ENCODE data around the gene VRK1.

Gene VRK1

GRCh38 chr14:96928779-96929380 is 131.7 kb downstream of the VRK1 start:
- Histone ChIP-seq H3K9me3 (replicated peaks; ENCODE audit: low read length) (no peaks in the 10 kb centered on the region), H3K4me3 (ENCODE audit: low read length) (no peak overlapping the region), H3K27me3 (ENCODE audit: control insufficient read depth, insufficient read depth, low read length) (no peaks in the 10 kb centered on the region), H3K4me1 (ENCODE audit: control insufficient read depth, insufficient read depth, low read length) (no peaks in the 10 kb centered on the region), H3K36me3 (ENCODE audit: insufficient read depth, low read length) (no peaks in the 10 kb centered on the region), H3K4me2 (ENCODE audit: low read length) (no peak overlapping the region), H3K9ac (ENCODE audit: low read depth, low read length) (no peak overlapping the region)

- Histone ChIP-seq H3K27me3 (ENCODE audit: control insufficient read depth, insufficient read depth, low read length) (no peaks in the 10 kb centered on the region), H3K4me2 (ENCODE audit: low read length) (no peak overlapping the region), H3K36me3 (ENCODE audit: insufficient read depth, low read length) (no peaks in the 10 kb centered on the region), H3K4me3 (ENCODE audit: low read length) (no peak overlapping the region), H3K9ac (ENCODE audit: low read depth, low read length) (no peak overlapping the region), H3K4me1 (ENCODE audit: control insufficient read depth, insufficient read depth, low read length) (no peaks in the 10 kb centered on the region), H3K9me3 (replicated peaks; ENCODE audit: low read length) (no peaks in the 10 kb centered on the region)
Observed at GRCh38 chr14:96929950-96930349, 132.8 kb downstream of the VRK1 start.

- Histone ChIP-seq H3K36me3 (ENCODE audit: insufficient read depth, low read length) (no peaks in the 10 kb centered on the region), H3K9ac (ENCODE audit: low read depth, low read length) (no peak overlapping the region), H3K4me1 (ENCODE audit: control insufficient read depth, insufficient read depth, low read length) (no peaks in the 10 kb centered on the region), H3K4me3 (ENCODE audit: low read length) (no peak overlapping the region), H3K9me3 (replicated peaks; ENCODE audit: low read length) (no peaks in the 10 kb centered on the region), H3K4me2 (ENCODE audit: low read length) (no peak overlapping the region), H3K27me3 (ENCODE audit: control insufficient read depth, insufficient read depth, low read length) (no peaks in the 10 kb centered on the region)
Observed at GRCh38 chr14:96930526-96930925, 133.3 kb downstream of the VRK1 start.

All from skeletal muscle satellite cell (primary cell).